Skeletal muscle satellite cell (primary cell): ENCODE measurements around the gene PARD3.

ENCODE experiments used
- H3K27me3 ChIP-seq: 2 replicates; pipeline ENCODE4 v1.7.0; 2013; ENCODE audit warnings: low read length; ENCODE audit not compliant: control insufficient read depth, insufficient read depth
- H3K36me3 ChIP-seq: 2 replicates; pipeline ENCODE4 v1.7.0; 2013; ENCODE audit warnings: mild to moderate bottlenecking, control low read depth, low read length; ENCODE audit not compliant: insufficient read depth
- H3K4me1 ChIP-seq: 2 replicates; pipeline ENCODE4 v1.7.0; 2013; ENCODE audit warnings: low read length; ENCODE audit not compliant: control insufficient read depth, insufficient read depth
- H3K4me2 ChIP-seq: 2 replicates; pipeline ENCODE4 v1.7.0; 2013; ENCODE audit warnings: mild to moderate bottlenecking, low read length
- H3K4me3 ChIP-seq: 2 replicates; pipeline ENCODE4 v1.7.0; 2013; ENCODE audit warnings: low read length
- H3K9ac ChIP-seq: 2 replicates; pipeline ENCODE4 v1.7.0; 2013; ENCODE audit warnings: mild to moderate bottlenecking, low read depth, low read length, moderate library complexity
- H3K9me3 ChIP-seq: replicated peaks from 2 replicates; pipeline ENCODE4 v1.7.0; 2013; ENCODE audit warnings: mild to moderate bottlenecking, control low read depth, low read length

Gene PARD3

GRCh38 chr10:34231441-34232180, 583.5 kb downstream of the PARD3 start:
- H3K4me1 ChIP-seq, result no peaks in the 10 kb centered on the region
- no peak overlapping the region for H3K9ac ChIP-seq
- no peaks in the 10 kb centered on the region for H3K36me3 ChIP-seq
- H3K4me3 ChIP-seq, result no peak overlapping the region
- H3K9me3 ChIP-seq, result no peaks in the 10 kb centered on the region
- H3K4me2 ChIP-seq, result no peak overlapping the region
- no peaks in the 10 kb centered on the region for H3K27me3 ChIP-seq

GRCh38 chr10:34229917-34230316, 585.2 kb downstream of the PARD3 start:
- H3K36me3 ChIP-seq, result no peaks in the 10 kb centered on the region
- no peak overlapping the region for H3K9ac ChIP-seq
- H3K4me3 ChIP-seq, result no peak overlapping the region
- H3K4me2 ChIP-seq, result no peak overlapping the region
- no peaks in the 10 kb centered on the region for H3K9me3 ChIP-seq
- no peaks in the 10 kb centered on the region for H3K27me3 ChIP-seq
- no peaks in the 10 kb centered on the region for H3K4me1 ChIP-seq

- no peak overlapping the region for H3K4me3 ChIP-seq
- H3K4me2 ChIP-seq, result no peak overlapping the region
- H3K9me3 ChIP-seq, result no peaks in the 10 kb centered on the region
- no peaks in the 10 kb centered on the region for H3K27me3 ChIP-seq
- H3K4me1 ChIP-seq, result no peaks in the 10 kb centered on the region
- H3K36me3 ChIP-seq, result no peaks in the 10 kb centered on the region
- no peak overlapping the region for H3K9ac ChIP-seq
Measured at GRCh38 chr10:34228066-34228465, 587.0 kb downstream of the PARD3 start.

GRCh38 chr10:34224639-34225038, 590.5 kb downstream of the PARD3 start:
- Histone ChIP-seq H3K4me2 (no peak overlapping the region), H3K9me3 (no peaks in the 10 kb centered on the region), H3K9ac (no peak overlapping the region)

GRCh38 chr10:34223658-34224057, 591.4 kb downstream of the PARD3 start:
- Histone ChIP-seq H3K9me3 (no peaks in the 10 kb centered on the region), H3K27me3 (no peaks in the 10 kb centered on the region), H3K9ac (no peak overlapping the region), H3K4me2 (no peak overlapping the region), H3K4me1 (no peaks in the 10 kb centered on the region), H3K4me3 (no peak overlapping the region), H3K36me3 (no peaks in the 10 kb centered on the region)

More at GRCh38 chr10:34224639-34225038, 590.5 kb downstream of the PARD3 start:
- Histone ChIP-seq H3K4me3 (no peak overlapping the region), H3K36me3 (no peaks in the 10 kb centered on the region), H3K27me3 (no peaks in the 10 kb centered on the region), H3K4me1 (no peaks in the 10 kb centered on the region)

- Histone ChIP-seq H3K36me3 (no peaks in the 10 kb centered on the region), H3K27me3 (no peaks in the 10 kb centered on the region), H3K4me3 (no peak overlapping the region), H3K9ac (no peak overlapping the region), H3K4me1 (no peaks in the 10 kb centered on the region), H3K4me2 (no peak overlapping the region), H3K9me3 (no peaks in the 10 kb centered on the region)
Measured at GRCh38 chr10:34222359-34222758, 592.7 kb downstream of the PARD3 start.

GRCh38 chr10:34219753-34220548, 595.1 kb downstream of the PARD3 start:
- no peaks in the 10 kb centered on the region for H3K36me3 ChIP-seq
- no peaks in the 10 kb centered on the region for H3K27me3 ChIP-seq
- H3K9me3 ChIP-seq, result no peaks in the 10 kb centered on the region
- no peak overlapping the region for H3K4me3 ChIP-seq
- H3K9ac ChIP-seq, result no peak overlapping the region
- no peaks in the 10 kb centered on the region for H3K4me1 ChIP-seq
- no peak overlapping the region for H3K4me2 ChIP-seq

- no peaks in the 10 kb centered on the region for H3K36me3 ChIP-seq
- H3K27me3 ChIP-seq, result no peaks in the 10 kb centered on the region
- H3K4me2 ChIP-seq, result no peak overlapping the region
- no peak overlapping the region for H3K9ac ChIP-seq
- no peak overlapping the region for H3K4me3 ChIP-seq
- H3K9me3 ChIP-seq, result no peaks in the 10 kb centered on the region
- no peaks in the 10 kb centered on the region for H3K4me1 ChIP-seq
Measured at GRCh38 chr10:34217524-34217923, 597.6 kb downstream of the PARD3 start.

GRCh38 chr10:34216348-34216945, 598.6 kb downstream of the PARD3 start:
- H3K4me3 ChIP-seq, result no peak overlapping the region
- no peak overlapping the region for H3K9ac ChIP-seq
- H3K27me3 ChIP-seq, result no peaks in the 10 kb centered on the region
- no peaks in the 10 kb centered on the region for H3K36me3 ChIP-seq
- H3K4me2 ChIP-seq, result no peak overlapping the region
- no peaks in the 10 kb centered on the region for H3K9me3 ChIP-seq
- H3K4me1 ChIP-seq, result no peaks in the 10 kb centered on the region

- Histone ChIP-seq H3K9ac (no peak overlapping the region), H3K36me3 (no peaks in the 10 kb centered on the region), H3K4me2 (no peak overlapping the region), H3K4me3 (no peak overlapping the region), H3K9me3 (no peaks in the 10 kb centered on the region), H3K27me3 (no peaks in the 10 kb centered on the region), H3K4me1 (no peaks in the 10 kb centered on the region)
Measured at GRCh38 chr10:34213805-34214197, 601.3 kb downstream of the PARD3 start.

- Histone ChIP-seq H3K9me3 (no peaks in the 10 kb centered on the region), H3K4me3 (no peak overlapping the region), H3K27me3 (no peaks in the 10 kb centered on the region), H3K36me3 (no peaks in the 10 kb centered on the region), H3K4me1 (no peaks in the 10 kb centered on the region), H3K4me2 (no peak overlapping the region), H3K9ac (no peak overlapping the region)
Measured at GRCh38 chr10:34213193-34213804, 601.8 kb downstream of the PARD3 start.
